GM10266 (cell line): ENCODE results near the gene EOLA2.
"Not testable (repeated sequence)": the region's sequence is repeated elsewhere in the genome, so short reads cannot be mapped to it uniquely, and the experiment has no call there.

Source experiments
- DNase-seq: peaks from one replicate; pipeline ENCODE4 v3.0.0; 2012; ENCODE audit errors: extremely low spot score
- CTCF ChIP-seq: IDR thresholded peaks from 2 replicates; pipeline ENCODE4 v1.5.1; 2012; ENCODE audit warnings: mild to moderate bottlenecking, low read depth; ENCODE audit not compliant: control insufficient read depth, insufficient read depth; ENCODE audit errors: missing control alignments

EOLA2 gene

GRCh38 chrX:149916745-149917392 lies 21.4 kb downstream of the EOLA2 start:
- DNase-seq = peak; percentile 14
- TF ChIP-seq CTCF = peak; percentile 25

- TF ChIP-seq CTCF = no peak
- no peak for DNase-seq
Observed at GRCh38 chrX:149910178-149910695, 28.1 kb downstream of the EOLA2 start.

GRCh38 chrX:149909324-149910177 lies 28.7 kb downstream of the EOLA2 start:
- TF ChIP-seq CTCF = no peak
- no peak for DNase-seq

GRCh38 chrX:149908727-149909126 lies 29.6 kb downstream of the EOLA2 start:
- no peak for TF ChIP-seq CTCF
- no peak for DNase-seq

- DNase-seq = no peak
- TF ChIP-seq CTCF = no peak
Observed at GRCh38 chrX:149908308-149908707, 30.0 kb downstream of the EOLA2 start.

- TF ChIP-seq CTCF = no peak
- DNase-seq = no peak
Observed at GRCh38 chrX:149903889-149904748, 34.2 kb downstream of the EOLA2 start.

- no peak for TF ChIP-seq CTCF
- DNase-seq = no peak
Observed at GRCh38 chrX:149898554-149898953, 39.7 kb downstream of the EOLA2 start.

GRCh38 chrX:149890828-149891227 lies 47.5 kb downstream of the EOLA2 start:
- not testable (repeated sequence) for DNase-seq
